SIG-M5 treated with dmso at 0.1 percent for 504 hours (cell line): Measurements from ENCODE around the gene SPDYE1.
"Not testable (repeated sequence)": the region's sequence is repeated elsewhere in the genome, so short reads cannot be mapped to it uniquely, and the experiment has no call there.

ENCODE experiments used
- DNase-seq: peaks from one replicate; lab custom pipeline; 2025; ENCODE audit not compliant: unreplicated experiment; lab: John Stamatoyannopoulos, UW

Gene SPDYE1

GRCh38 chr7:43997532-43997931 is at the start of gene SPDYE1:
TSS of gene SPDYE1 (plus strand) at chr7:43997897. CDS start at chr7:43999950, 2,053 bp downstream.
- DNase-seq: not testable (repeated sequence)

- no peak for DNase-seq
Measured at GRCh38 chr7:43952028-43952427, 45.7 kb upstream of the SPDYE1 start.

- DNase-seq: no peak
Measured at GRCh38 chr7:43953071-43953470, 44.6 kb upstream of the SPDYE1 start.

GRCh38 chr7:43954524-43955228 is 43.0 kb upstream of the SPDYE1 start:
- peak; percentile 56 for DNase-seq

GRCh38 chr7:43956027-43956426 is 41.7 kb upstream of the SPDYE1 start:
- DNase-seq: no peak

- no peak for DNase-seq
Measured at GRCh38 chr7:43960933-43961332, 36.8 kb upstream of the SPDYE1 start.

- DNase-seq: not testable (repeated sequence)
Measured at GRCh38 chr7:43966392-43966791, 31.3 kb upstream of the SPDYE1 start.

- not testable (repeated sequence) for DNase-seq
Measured at GRCh38 chr7:43968172-43969040, 29.3 kb upstream of the SPDYE1 start.

- not testable (repeated sequence) for DNase-seq
Measured at GRCh38 chr7:43969586-43969985, 28.1 kb upstream of the SPDYE1 start.

GRCh38 chr7:43970698-43971097 is 27.0 kb upstream of the SPDYE1 start:
- not testable (repeated sequence) for DNase-seq

- DNase-seq: not testable (repeated sequence)
Measured at GRCh38 chr7:43974033-43974573, 23.6 kb upstream of the SPDYE1 start.

- not testable (repeated sequence) for DNase-seq
Measured at GRCh38 chr7:43974725-43975482, 22.8 kb upstream of the SPDYE1 start.

GRCh38 chr7:43977525-43977924 is 20.2 kb upstream of the SPDYE1 start:
- DNase-seq: no peak

- DNase-seq: not testable (repeated sequence)
Measured at GRCh38 chr7:43978102-43978501, 19.6 kb upstream of the SPDYE1 start.

GRCh38 chr7:43982848-43983247 is 14.8 kb upstream of the SPDYE1 start:
- DNase-seq: not testable (repeated sequence)

GRCh38 chr7:43983736-43984135 is 14.0 kb upstream of the SPDYE1 start:
- not testable (repeated sequence) for DNase-seq

- DNase-seq: not testable (repeated sequence)
Measured at GRCh38 chr7:43985904-43986864, 11.5 kb upstream of the SPDYE1 start.

GRCh38 chr7:43987476-43987875 is 10.2 kb upstream of the SPDYE1 start:
- not testable (repeated sequence) for DNase-seq

- DNase-seq: not testable (repeated sequence)
Measured at GRCh38 chr7:43990011-43990585, 7.6 kb upstream of the SPDYE1 start.
